ENCODE data around the gene RUNX1.
"Not testable (repeated sequence)": the region's sequence is repeated elsewhere in the genome, so short reads cannot be mapped to it uniquely, and the experiment has no call there.

The RUNX1 gene

GRCh38 chr21:34959607-34960006 is 89.5 kb downstream of the RUNX1 start:
- no peak overlapping the region for H3K27ac ChIP-seq
- DNase-seq, result no peak
- no peaks in the 10 kb centered on the region for H3K36me3 ChIP-seq
- TF ChIP-seq, protein P1, sequence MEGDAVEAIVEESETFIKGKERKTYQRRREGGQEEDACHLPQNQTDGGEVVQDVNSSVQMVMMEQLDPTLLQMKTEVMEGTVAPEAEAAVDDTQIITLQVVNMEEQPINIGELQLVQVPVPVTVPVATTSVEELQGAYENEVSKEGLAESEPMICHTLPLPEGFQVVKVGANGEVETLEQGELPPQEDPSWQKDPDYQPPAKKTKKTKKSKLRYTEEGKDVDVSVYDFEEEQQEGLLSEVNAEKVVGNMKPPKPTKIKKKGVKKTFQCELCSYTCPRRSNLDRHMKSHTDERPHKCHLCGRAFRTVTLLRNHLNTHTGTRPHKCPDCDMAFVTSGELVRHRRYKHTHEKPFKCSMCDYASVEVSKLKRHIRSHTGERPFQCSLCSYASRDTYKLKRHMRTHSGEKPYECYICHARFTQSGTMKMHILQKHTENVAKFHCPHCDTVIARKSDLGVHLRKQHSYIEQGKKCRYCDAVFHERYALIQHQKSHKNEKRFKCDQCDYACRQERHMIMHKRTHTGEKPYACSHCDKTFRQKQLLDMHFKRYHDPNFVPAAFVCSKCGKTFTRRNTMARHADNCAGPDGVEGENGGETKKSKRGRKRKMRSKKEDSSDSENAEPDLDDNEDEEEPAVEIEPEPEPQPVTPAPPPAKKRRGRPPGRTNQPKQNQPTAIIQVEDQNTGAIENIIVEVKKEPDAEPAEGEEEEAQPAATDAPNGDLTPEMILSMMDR (IDR thresholded peaks at IDR 0.05; ENCODE audit: low read depth, low read length), result no peak
- H3K27me3 ChIP-seq (ENCODE audit: insufficient read depth, low read depth, severe bottlenecking), result peaks cover 95% of the 10 kb centered on the region
- H3K4me3 ChIP-seq (ENCODE audit: low read depth, low read length), result no peak overlapping the region
- peaks cover 4% of the 10 kb centered on the region for H3K9me3 ChIP-seq (ENCODE audit: severe bottlenecking)

GRCh38 chr21:34958040-34958439 is 91.1 kb downstream of the RUNX1 start:
- H3K4me3 ChIP-seq (ENCODE audit: low read depth, low read length), result no peak overlapping the region
- no peaks in the 10 kb centered on the region for H3K36me3 ChIP-seq
- H3K27me3 ChIP-seq (ENCODE audit: insufficient read depth, low read depth, severe bottlenecking), result peaks cover 87% of the 10 kb centered on the region
- H3K27ac ChIP-seq, result no peak overlapping the region
- peaks cover 4% of the 10 kb centered on the region for H3K9me3 ChIP-seq (ENCODE audit: severe bottlenecking)
- TF ChIP-seq, protein P1 (IDR thresholded peaks at IDR 0.05; ENCODE audit: low read depth, low read length), result no peak
- no peak for DNase-seq

DNA sequence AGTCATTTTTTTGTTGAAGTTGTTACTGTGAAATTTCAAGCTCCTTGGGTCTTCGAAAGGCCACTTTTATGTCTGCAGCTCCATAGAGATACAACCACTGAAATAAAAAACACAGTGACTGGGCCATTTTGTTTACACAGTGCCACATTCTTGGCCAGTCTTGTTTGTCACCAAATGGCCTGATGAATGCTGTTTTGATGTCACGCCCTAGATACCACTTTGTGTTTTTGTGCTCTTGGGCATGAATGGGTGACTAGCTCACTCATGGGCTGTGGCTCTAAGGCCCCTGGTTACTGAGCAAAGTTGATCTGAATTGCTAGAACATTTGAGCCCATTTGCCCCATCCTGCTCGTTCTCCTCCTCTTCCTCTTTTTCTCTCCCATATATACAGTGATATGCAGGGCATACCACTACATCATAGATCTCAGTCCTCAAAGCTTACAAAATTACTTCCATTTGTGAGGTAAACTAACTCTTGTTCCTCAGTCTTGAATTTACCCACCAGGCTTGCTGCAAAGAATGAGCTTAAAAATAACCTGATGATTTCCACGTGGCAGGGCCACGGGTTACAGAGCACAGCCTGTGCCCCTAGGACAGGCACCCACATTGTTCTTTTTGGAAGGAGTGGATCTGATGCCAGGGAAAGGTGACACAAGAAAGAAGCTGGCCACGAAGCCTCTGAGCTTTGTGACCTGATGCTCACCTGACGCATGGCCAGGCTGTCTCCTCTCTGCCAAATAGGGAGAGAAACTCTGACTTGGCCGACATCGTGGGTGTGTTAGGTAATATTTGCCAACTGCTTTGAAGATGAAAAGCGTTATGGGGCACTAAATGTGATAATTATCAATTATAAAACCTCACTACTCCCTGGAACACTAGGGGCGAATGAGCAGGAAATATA is 92.4 kb downstream of the RUNX1 start:
- H3K4me3 ChIP-seq (ENCODE audit: low read depth, low read length), result no peak overlapping the region
- TF ChIP-seq, protein P1 (IDR thresholded peaks at IDR 0.05; ENCODE audit: low read depth, low read length), result no peak

DNA sequence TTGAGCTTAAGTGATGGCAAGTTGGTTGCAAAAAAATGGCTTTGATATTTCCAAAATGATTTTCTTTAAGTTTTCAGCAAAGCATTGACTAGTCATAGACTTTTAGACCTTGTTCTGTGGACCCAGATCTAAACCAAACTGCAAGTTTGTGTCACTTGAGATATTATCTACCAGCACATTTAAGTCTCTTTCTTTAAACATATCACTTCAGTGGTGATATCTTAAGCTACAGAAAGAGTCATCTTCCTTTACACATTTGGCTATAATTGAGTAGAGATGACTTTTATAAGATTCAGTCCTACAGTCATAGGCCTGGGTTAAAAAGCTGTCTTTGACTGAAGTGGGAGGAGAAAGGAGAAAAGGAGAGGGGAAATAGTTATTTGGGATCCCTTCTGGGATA is 95.2 kb downstream of the RUNX1 start:
- H3K9me3 ChIP-seq (ENCODE audit: severe bottlenecking), result no peaks in the 10 kb centered on the region
- no peak overlapping the region for H3K27ac ChIP-seq
- TF ChIP-seq, protein P1 (IDR thresholded peaks at IDR 0.05; ENCODE audit: low read depth, low read length), result no peak
- peaks cover 79% of the 10 kb centered on the region for H3K27me3 ChIP-seq (ENCODE audit: insufficient read depth, low read depth, severe bottlenecking)
- no peak for DNase-seq
- no peaks in the 10 kb centered on the region for H3K36me3 ChIP-seq
- no peak overlapping the region for H3K4me3 ChIP-seq (ENCODE audit: low read depth, low read length)

More for the DNA sequence above, 92.4 kb downstream of the RUNX1 start:
- Histone ChIP-seq H3K36me3 (no peaks in the 10 kb centered on the region), H3K27me3 (ENCODE audit: insufficient read depth, low read depth, severe bottlenecking) (peaks cover 80% of the 10 kb centered on the region), H3K9me3 (ENCODE audit: severe bottlenecking) (peaks cover 4% of the 10 kb centered on the region), H3K27ac (no peak overlapping the region)
- no peak for DNase-seq

GRCh38 chr21:34952701-34953100 is 96.4 kb downstream of the RUNX1 start:
- Histone ChIP-seq H3K27ac (no peak overlapping the region), H3K4me3 (ENCODE audit: low read depth, low read length) (no peak overlapping the region), H3K36me3 (no peaks in the 10 kb centered on the region), H3K9me3 (ENCODE audit: severe bottlenecking) (no peaks in the 10 kb centered on the region), H3K27me3 (ENCODE audit: insufficient read depth, low read depth, severe bottlenecking) (peaks cover 84% of the 10 kb centered on the region)
- TF ChIP-seq, protein P1 (IDR thresholded peaks at IDR 0.05; ENCODE audit: low read depth, low read length), result no peak
- DNase-seq, result no peak

DNA sequence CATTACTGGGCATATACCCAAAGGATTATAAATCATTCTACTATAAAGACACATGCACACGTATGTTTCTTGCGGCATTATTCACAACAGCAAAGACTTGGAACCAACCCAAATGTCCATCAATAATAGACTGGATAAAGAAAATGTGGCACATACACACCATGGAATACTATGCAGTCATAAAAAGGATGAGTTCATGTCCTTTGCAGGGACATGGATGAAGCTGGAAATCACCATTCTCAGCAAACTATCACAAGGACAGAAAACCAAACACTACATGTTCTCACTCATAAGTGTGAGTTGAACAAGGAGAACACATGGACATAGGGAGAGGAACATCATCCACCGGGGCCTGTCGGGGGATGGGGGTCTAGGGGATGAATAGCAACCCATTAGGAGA is 97.2 kb downstream of the RUNX1 start:
- not testable (repeated sequence) for DNase-seq; H3K36me3 ChIP-seq; H3K27ac ChIP-seq; H3K4me3 ChIP-seq (ENCODE audit: low read depth, low read length); H3K9me3 ChIP-seq (ENCODE audit: severe bottlenecking)
- peaks cover 81% of the 10 kb centered on the region for H3K27me3 ChIP-seq (ENCODE audit: insufficient read depth, low read depth, severe bottlenecking)
